ENCODE results near the gene SLIT1. TPM values are rescaled to one million over a fixed set of nuclear protein-coding genes. Genes with fewer than 3 reads are reported as not detected.

SLIT1 gene
- total RNA-seq, 1 donor from 2014 or later = 0.23 TPM

DNA sequence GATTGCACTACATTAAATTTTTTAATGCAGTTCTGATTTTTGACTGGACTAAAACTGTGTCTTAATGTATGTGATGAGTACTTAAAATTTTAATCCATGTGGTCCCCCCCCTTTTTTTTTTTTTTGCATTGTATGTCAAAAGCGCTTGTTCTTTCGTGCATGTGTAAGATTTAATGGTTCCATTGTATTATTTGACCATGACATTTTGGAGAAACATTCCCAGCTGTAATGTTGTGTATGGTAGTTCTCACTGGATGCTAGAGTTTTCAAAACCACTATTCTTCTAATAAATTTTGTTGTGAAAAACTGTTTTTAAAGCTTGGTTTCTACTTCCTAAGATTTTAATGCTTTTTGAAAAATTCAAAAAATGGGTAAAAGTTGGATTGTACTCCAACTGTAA is 221.6 kb downstream of the SLIT1 start:
- H3K36me3 Mint-ChIP-seq (ENCODE audit: low read depth, unreplicated experiment) = no peaks in the 10 kb centered on the region

GRCh38 chr10:96960872-96961271 is 224.9 kb downstream of the SLIT1 start:
- Histone ChIP-seq H3K36me3 (ENCODE audit: insufficient read depth, low read length) (peaks cover 6% of the 10 kb centered on the region), H3K4me2 (ENCODE audit: low read length) (peak overlapping the region; percentile 66), H3K9ac (ENCODE audit: low read length) (peak overlapping the region; percentile 14), H3K27ac (ENCODE audit: low read depth, low read length) (peak overlapping the region; percentile 68), H3K27me3 (ENCODE audit: insufficient read depth, low read length) (no peaks in the 10 kb centered on the region), H2AFZ (ENCODE audit: low read depth, low read length) (no peak overlapping the region), H4K20me1 (ENCODE audit: insufficient read depth, low read length) (peaks cover 12% of the 10 kb centered on the region), H3K4me1 (ENCODE audit: insufficient read depth, low read length) (peaks cover 18% of the 10 kb centered on the region), H3K9me3 (ENCODE audit: insufficient read depth, low read depth, low read length) (no peaks in the 10 kb centered on the region), H3K79me2 (ENCODE audit: insufficient read depth, low read length) (peaks cover 6% of the 10 kb centered on the region), H3K4me3 (ENCODE audit: insufficient read depth, low read depth, low read length) (no peak overlapping the region)
- FAIRE-seq (peak; percentile 39), DNase-seq (ENCODE audit: low read depth) (peak; percentile 19)
- no peak for TF ChIP-seq CTCF (IDR thresholded peaks at IDR 0.05; ENCODE audit: insufficient read depth, low read depth, low read length)
- no peak for TF ChIP-seq EZH2 (IDR thresholded peaks at IDR 0.05; ENCODE audit: insufficient read depth, low read length)
- Mint-ChIP-seq H3K4me1 (ENCODE audit: low read depth, unreplicated experiment) (peaks cover 14% of the 10 kb centered on the region), H3K27me3 (ENCODE audit: low read depth, unreplicated experiment) (no peaks in the 10 kb centered on the region), H3K9me3 (ENCODE audit: unreplicated experiment) (no peaks in the 10 kb centered on the region), H3K4me3 (ENCODE audit: unreplicated experiment) (no peak overlapping the region), H3K27ac (ENCODE audit: unreplicated experiment) (no peak overlapping the region), H3K36me3 (ENCODE audit: low read depth, unreplicated experiment) (no peaks in the 10 kb centered on the region)

More for the DNA sequence above, 221.6 kb downstream of the SLIT1 start:
- H3K36me3 ChIP-seq (ENCODE audit: insufficient read depth, low read length) = no peaks in the 10 kb centered on the region
- H3K4me3 Mint-ChIP-seq (ENCODE audit: unreplicated experiment) = no peak overlapping the region
- no peaks in the 10 kb centered on the region for H3K27me3 Mint-ChIP-seq (ENCODE audit: low read depth, unreplicated experiment)
- no peak overlapping the region for H3K4me2 ChIP-seq (ENCODE audit: low read length)
- no peaks in the 10 kb centered on the region for H3K79me2 ChIP-seq (ENCODE audit: insufficient read depth, low read length)
- no peaks in the 10 kb centered on the region for H3K9me3 Mint-ChIP-seq (ENCODE audit: unreplicated experiment)
- no peaks in the 10 kb centered on the region for H3K9me3 ChIP-seq (ENCODE audit: insufficient read depth, low read depth, low read length)
- FAIRE-seq (no peak), DNase-seq (ENCODE audit: low read depth) (no peak)
- no peak overlapping the region for H3K9ac ChIP-seq (ENCODE audit: low read length)
- peaks cover 4% of the 10 kb centered on the region for H4K20me1 ChIP-seq (ENCODE audit: insufficient read depth, low read length)
- no peak overlapping the region for H3K27ac ChIP-seq (ENCODE audit: low read depth, low read length)
- H3K27me3 ChIP-seq (ENCODE audit: insufficient read depth, low read length) = no peaks in the 10 kb centered on the region
- H3K4me1 Mint-ChIP-seq (ENCODE audit: low read depth, unreplicated experiment) = peaks cover 16% of the 10 kb centered on the region
- H3K4me3 ChIP-seq (ENCODE audit: insufficient read depth, low read depth, low read length) = no peak overlapping the region
- no peak for TF ChIP-seq CTCF (IDR thresholded peaks at IDR 0.05; ENCODE audit: insufficient read depth, low read depth, low read length)
- TF ChIP-seq EZH2 (IDR thresholded peaks at IDR 0.05; ENCODE audit: insufficient read depth, low read length) = no peak
- H3K4me1 ChIP-seq (ENCODE audit: insufficient read depth, low read length) = peaks cover 28% of the 10 kb centered on the region
- no peak overlapping the region for H3K27ac Mint-ChIP-seq (ENCODE audit: unreplicated experiment)
- no peak overlapping the region for H2AFZ ChIP-seq (ENCODE audit: low read depth, low read length)

DNA sequence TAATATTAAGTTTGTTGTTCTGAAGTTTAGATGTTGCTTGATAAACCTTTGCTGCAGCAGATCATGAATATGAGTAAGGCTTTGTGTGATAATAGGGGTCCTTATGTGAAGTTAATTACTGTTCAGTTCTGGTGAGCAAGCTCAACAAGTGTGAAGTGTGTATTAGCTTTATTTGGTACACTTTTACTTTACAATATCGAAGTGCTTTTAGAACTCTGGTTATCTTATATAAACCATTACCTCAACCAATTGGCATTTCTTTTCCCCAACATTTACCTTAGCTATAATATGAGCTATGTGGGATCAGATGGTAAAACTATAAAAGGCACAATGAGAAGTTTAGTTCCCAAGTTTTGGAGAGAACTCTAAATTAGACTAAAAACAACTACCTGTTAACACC is 226.0 kb downstream of the SLIT1 start:
- peak; percentile 59 for FAIRE-seq
- H3K27me3 Mint-ChIP-seq (ENCODE audit: low read depth, unreplicated experiment) = no peaks in the 10 kb centered on the region
- H3K36me3 ChIP-seq (ENCODE audit: insufficient read depth, low read length) = peaks cover 17% of the 10 kb centered on the region

More for the DNA sequence above, 226.0 kb downstream of the SLIT1 start:
- Histone ChIP-seq H2AFZ (ENCODE audit: low read depth, low read length) (no peak overlapping the region), H3K79me2 (ENCODE audit: insufficient read depth, low read length) (peaks cover 6% of the 10 kb centered on the region), H3K27me3 (ENCODE audit: insufficient read depth, low read length) (no peaks in the 10 kb centered on the region), H3K4me3 (ENCODE audit: insufficient read depth, low read depth, low read length) (no peak overlapping the region), H3K9ac (ENCODE audit: low read length) (peak overlapping the region; percentile 14), H3K9me3 (ENCODE audit: insufficient read depth, low read depth, low read length) (no peaks in the 10 kb centered on the region), H4K20me1 (ENCODE audit: insufficient read depth, low read length) (peaks cover 16% of the 10 kb centered on the region), H3K4me2 (ENCODE audit: low read length) (peak overlapping the region; percentile 66), H3K27ac (ENCODE audit: low read depth, low read length) (peak overlapping the region; percentile 68), H3K4me1 (ENCODE audit: insufficient read depth, low read length) (peaks cover 18% of the 10 kb centered on the region)
- no peak for TF ChIP-seq EZH2 (IDR thresholded peaks at IDR 0.05; ENCODE audit: insufficient read depth, low read length)
- TF ChIP-seq CTCF (IDR thresholded peaks at IDR 0.05; ENCODE audit: insufficient read depth, low read depth, low read length) = no peak
- no peak overlapping the region for H3K4me3 Mint-ChIP-seq (ENCODE audit: unreplicated experiment)
- DNase-seq (ENCODE audit: low read depth) = peak; percentile 11
- H3K9me3 Mint-ChIP-seq (ENCODE audit: unreplicated experiment) = no peaks in the 10 kb centered on the region
- peaks cover 14% of the 10 kb centered on the region for H3K4me1 Mint-ChIP-seq (ENCODE audit: low read depth, unreplicated experiment)
- no peak overlapping the region for H3K27ac Mint-ChIP-seq (ENCODE audit: unreplicated experiment)
- H3K36me3 Mint-ChIP-seq (ENCODE audit: low read depth, unreplicated experiment) = peaks cover 10% of the 10 kb centered on the region
